ENCODE measurements around the gene SNF8.

SNF8 gene

GRCh38 chr17:48928876-48929811, 15.5 kb downstream of the SNF8 start:
- no peak for DNase-seq

- DNase-seq, result no peak
Observed at GRCh38 chr17:48927978-48928745, 16.5 kb downstream of the SNF8 start.

- DNase-seq, result no peak
Observed at GRCh38 chr17:48925991-48926342, 18.7 kb downstream of the SNF8 start.

GRCh38 chr17:48925251-48925990, 19.2 kb downstream of the SNF8 start:
- no peak for DNase-seq

GRCh38 chr17:48915459-48916282, 29.0 kb downstream of the SNF8 start:
- DNase-seq, result peak; percentile 63

GRCh38 chr17:48912476-48912875, 32.2 kb downstream of the SNF8 start:
- DNase-seq, result no peak

- no peak for DNase-seq
Observed at GRCh38 chr17:48910370-48910769, 34.3 kb downstream of the SNF8 start.

GRCh38 chr17:48909783-48910182, 34.9 kb downstream of the SNF8 start:
- no peak for DNase-seq

GRCh38 chr17:48908853-48909394, 35.7 kb downstream of the SNF8 start:
- DNase-seq, result peak; percentile 93

- peak; percentile 94 for DNase-seq
Observed at GRCh38 chr17:48908047-48908843, 36.4 kb downstream of the SNF8 start, which contains the start of gene UBE2Z. Gene UBE2Z, plus strand, starts transcription at chr17:48908407. Its CDS starts 97 bp downstream, at chr17:48908504.

GRCh38 chr17:48907713-48908046, 37.0 kb downstream of the SNF8 start:
- no peak for DNase-seq

GRCh38 chr17:48905987-48906515, 38.6 kb downstream of the SNF8 start:
- no peak for DNase-seq

- no peak for DNase-seq
Observed at GRCh38 chr17:48904428-48904827, 40.2 kb downstream of the SNF8 start.

- no peak for DNase-seq
Observed at GRCh38 chr17:48903401-48903800, 41.2 kb downstream of the SNF8 start.

GRCh38 chr17:48901241-48901640, 43.4 kb downstream of the SNF8 start:
- DNase-seq, result no peak

- no peak for DNase-seq
Observed at GRCh38 chr17:48894886-48895285, 49.8 kb downstream of the SNF8 start.

GRCh38 chr17:48893646-48894508, 50.8 kb downstream of the SNF8 start:
- no peak for DNase-seq

- no peak for DNase-seq
Observed at GRCh38 chr17:48892940-48893645, 51.5 kb downstream of the SNF8 start.

GRCh38 chr17:48890086-48890485, 54.6 kb downstream of the SNF8 start:
- no peak for DNase-seq

All from CD4-positive, alpha-beta T cell treated with Interleukin-17A for 1 hour (primary cell).